Glutamatergic neuron (in vitro differentiated cells): ENCODE measurements around the gene TUSC2. TPM values are rescaled to one million over a fixed set of nuclear protein-coding genes. Genes with fewer than 3 reads are reported as not detected.

Source experiments
- DNase-seq: peaks from one replicate; pipeline ENCODE4 v3.0.0; 2022
- H3K27ac Mint-ChIP-seq: one replicate; pipeline ENCODE4 v1.8.0; 2020; ENCODE audit warnings: mild to moderate bottlenecking, mixed read lengths, inconsistent platforms; ENCODE audit not compliant: unreplicated experiment
- H3K27me3 Mint-ChIP-seq: one replicate; pipeline ENCODE4 v1.8.0; 2020; ENCODE audit warnings: mild to moderate bottlenecking, moderate library complexity, mixed read lengths, inconsistent platforms; ENCODE audit not compliant: unreplicated experiment
- H3K36me3 Mint-ChIP-seq: one replicate; pipeline ENCODE4 v1.8.0; 2020; ENCODE audit warnings: mild to moderate bottlenecking, mixed read lengths, inconsistent platforms; ENCODE audit not compliant: unreplicated experiment
- H3K4me1 Mint-ChIP-seq: one replicate; pipeline ENCODE4 v1.8.0; 2020; ENCODE audit warnings: mild to moderate bottlenecking, low read depth, mixed read lengths, inconsistent platforms; ENCODE audit not compliant: unreplicated experiment
- H3K4me3 Mint-ChIP-seq: one replicate; pipeline ENCODE4 v1.8.0; 2020; ENCODE audit warnings: mild to moderate bottlenecking, mixed read lengths, inconsistent platforms; ENCODE audit not compliant: unreplicated experiment
- H3K9me3 Mint-ChIP-seq: one replicate; pipeline ENCODE4 v1.8.0; 2020; ENCODE audit warnings: mild to moderate bottlenecking, moderate library complexity, mixed read lengths, inconsistent platforms; ENCODE audit not compliant: unreplicated experiment
- total RNA-seq: library from RNA; stranded (reverse); fragmentation: NEBNext Ultra II Directional; extraction: Animal tissue kit (Norgen Biotek cat#: 25700); gene quantifications from one replicate; pipeline ENCODE4 v1.2.1, GENCODE V29; 2021; ENCODE audit not compliant: unreplicated experiment
- TF ChIP-seq, protein P1 (sequence below): fragments of 200-600 bp; sonication (generic); IDR thresholded peaks from one replicate; pipeline ENCODE4 v1.5.0; 2021; ENCODE audit not compliant: partially characterized antibody, unreplicated experiment

The TUSC2 gene
- total RNA-seq, 1 donor from 2014 or later, result 30.8 TPM

DNA sequence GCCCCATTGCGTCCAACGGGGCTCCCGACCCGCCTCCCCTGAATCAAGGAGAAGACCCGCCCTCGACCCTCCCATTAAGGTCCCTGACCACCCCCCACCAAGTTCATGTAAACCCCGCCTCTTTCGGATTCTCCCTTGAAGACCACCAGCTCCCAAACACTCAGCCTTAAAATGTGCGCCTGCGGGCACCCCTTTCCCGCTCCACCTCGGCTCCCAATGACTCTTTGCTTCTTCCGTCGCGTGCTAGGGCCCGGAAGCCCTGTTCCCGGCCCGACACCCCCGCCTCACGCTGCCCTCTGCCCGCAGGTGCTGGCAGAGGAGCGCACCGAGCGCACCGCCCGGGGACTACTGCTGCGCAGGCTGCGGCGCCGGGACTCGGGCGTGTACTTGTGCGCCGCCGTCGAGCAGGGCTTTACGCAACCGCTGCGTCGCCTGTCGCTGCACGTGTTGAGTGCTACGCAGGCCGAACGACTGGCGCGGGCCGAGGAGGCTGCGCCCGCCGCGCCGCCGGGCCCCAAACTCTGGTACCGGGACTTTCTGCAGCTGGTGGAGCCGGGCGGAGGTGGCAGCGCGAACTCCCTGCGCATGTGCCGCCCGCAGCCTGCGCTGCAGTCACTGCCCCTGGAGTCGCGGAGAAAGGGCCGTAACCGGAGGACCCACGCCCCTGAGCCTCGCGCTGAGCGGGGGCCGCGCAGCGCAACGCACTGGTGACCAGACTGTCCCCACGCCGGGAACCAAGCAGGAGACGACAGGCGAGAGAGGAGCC, 51.8 kb downstream of the TUSC2 start:
- H3K27me3 Mint-ChIP-seq, result peaks cover 16% of the 10 kb centered on the region
- TF ChIP-seq, protein P1, sequence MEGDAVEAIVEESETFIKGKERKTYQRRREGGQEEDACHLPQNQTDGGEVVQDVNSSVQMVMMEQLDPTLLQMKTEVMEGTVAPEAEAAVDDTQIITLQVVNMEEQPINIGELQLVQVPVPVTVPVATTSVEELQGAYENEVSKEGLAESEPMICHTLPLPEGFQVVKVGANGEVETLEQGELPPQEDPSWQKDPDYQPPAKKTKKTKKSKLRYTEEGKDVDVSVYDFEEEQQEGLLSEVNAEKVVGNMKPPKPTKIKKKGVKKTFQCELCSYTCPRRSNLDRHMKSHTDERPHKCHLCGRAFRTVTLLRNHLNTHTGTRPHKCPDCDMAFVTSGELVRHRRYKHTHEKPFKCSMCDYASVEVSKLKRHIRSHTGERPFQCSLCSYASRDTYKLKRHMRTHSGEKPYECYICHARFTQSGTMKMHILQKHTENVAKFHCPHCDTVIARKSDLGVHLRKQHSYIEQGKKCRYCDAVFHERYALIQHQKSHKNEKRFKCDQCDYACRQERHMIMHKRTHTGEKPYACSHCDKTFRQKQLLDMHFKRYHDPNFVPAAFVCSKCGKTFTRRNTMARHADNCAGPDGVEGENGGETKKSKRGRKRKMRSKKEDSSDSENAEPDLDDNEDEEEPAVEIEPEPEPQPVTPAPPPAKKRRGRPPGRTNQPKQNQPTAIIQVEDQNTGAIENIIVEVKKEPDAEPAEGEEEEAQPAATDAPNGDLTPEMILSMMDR, result no peak
- H3K36me3 Mint-ChIP-seq, result no peaks in the 10 kb centered on the region
- peaks cover 4% of the 10 kb centered on the region for H3K9me3 Mint-ChIP-seq
- H3K4me1 Mint-ChIP-seq, result peaks cover 2% of the 10 kb centered on the region
- H3K27ac Mint-ChIP-seq, result no peak overlapping the region
- H3K4me3 Mint-ChIP-seq, result no peak overlapping the region
- DNase-seq, result no peak

- peaks cover 16% of the 10 kb centered on the region for H3K27me3 Mint-ChIP-seq
Observed at GRCh38 chr3:50275141-50275995, 52.7 kb downstream of the TUSC2 start.

More at GRCh38 chr3:50275141-50275995, 52.7 kb downstream of the TUSC2 start:
- Mint-ChIP-seq H3K9me3 (peaks cover 4% of the 10 kb centered on the region), H3K4me1 (peaks cover 2% of the 10 kb centered on the region), H3K4me3 (peak overlapping the region; percentile 49), H3K36me3 (no peaks in the 10 kb centered on the region), H3K27ac (no peak overlapping the region)
- no peak for DNase-seq
- TF ChIP-seq, protein P1, result no peak

Other genes with a start within 250 kb of the TUSC2 start
- 363 TPM for gene RBM5, start 239.3 kb downstream of the TUSC2 start, total RNA-seq
- 41.2 TPM for gene SEMA3F, start 172.9 kb downstream of the TUSC2 start, total RNA-seq
- not detected for gene GNAT1, start 136.6 kb downstream of the TUSC2 start, total RNA-seq
- not detected for gene SLC38A3, start 123.0 kb downstream of the TUSC2 start, total RNA-seq
- 297 TPM for gene GNAI2, start 92.0 kb downstream of the TUSC2 start, total RNA-seq
- gene SEMA3B, start 59.1 kb downstream of the TUSC2 start, total RNA-seq, result 5.4 TPM
- gene LSMEM2, start 49.1 kb downstream of the TUSC2 start, total RNA-seq, result not detected
- 38.2 TPM for gene IFRD2, start 35.8 kb downstream of the TUSC2 start, total RNA-seq
- 6.9 TPM for gene HYAL3, start 28.8 kb downstream of the TUSC2 start, total RNA-seq
- gene NAA80, start 28.8 kb downstream of the TUSC2 start, total RNA-seq, result 13.3 TPM
- gene HYAL1, start 24.6 kb downstream of the TUSC2 start, total RNA-seq, result 0.96 TPM
- 48.4 TPM for gene HYAL2, start 5.5 kb downstream of the TUSC2 start, total RNA-seq
- gene RASSF1, start 12.6 kb upstream of the TUSC2 start, total RNA-seq, result 27.8 TPM
- gene ZMYND10, start 17.5 kb upstream of the TUSC2 start, total RNA-seq, result 1.3 TPM
- gene NPRL2, start 22.6 kb upstream of the TUSC2 start, total RNA-seq, result 30.4 TPM
- gene CYB561D2, start 22.6 kb upstream of the TUSC2 start, total RNA-seq, result 12.6 TPM
- 42.5 TPM for gene TMEM115, start 31.3 kb upstream of the TUSC2 start, total RNA-seq
- gene CACNA2D2, start 175.4 kb upstream of the TUSC2 start, total RNA-seq, result 5.0 TPM
- gene C3orf18, start 239.5 kb upstream of the TUSC2 start, total RNA-seq, result 13.0 TPM
- 21.1 TPM for gene HEMK1, start 241.3 kb upstream of the TUSC2 start, total RNA-seq